Right atrium auricular region (tissue), 2 donors: ENCODE results near the gene GLRX5. TPM values are rescaled to one million over a fixed set of nuclear protein-coding genes. Genes with fewer than 3 reads are reported as not detected.
A peak's percentile ranks its signal among the peaks of the same experiment; 100 is the strongest.

Source experiments
- DNase-seq: peaks from one replicate; pipeline ENCODE4 v3.0.0-alpha.2; 2019; ENCODE audit warnings: low spot score
- H3K27ac ChIP-seq, 2 donors: fragments of 200-600 bp; sonication (generic); 1 replicate in 1 of 2; 2 replicates in 1 of 2; pipeline ENCODE4 v1.5.1; 2016 to 2019
- H3K27me3 ChIP-seq, 2 donors: fragments of 200-600 bp; sonication (generic); one replicate each; pipeline versions ENCODE4 v1.5.1 to v1.6.0; 2017 to 2019
- H3K36me3 ChIP-seq: fragments of 200-600 bp; sonication (generic); one replicate; pipeline ENCODE4 v1.5.1; 2016
- H3K4me1 ChIP-seq, 2 donors: fragments of 200-600 bp; sonication (generic); one replicate each; pipeline versions ENCODE4 v1.5.1 to v1.6.0; 2017 to 2019
- H3K4me3 ChIP-seq, 2 donors: fragments of 200-600 bp; sonication (generic); 1 replicate in 1 of 2; 2 replicates in 1 of 2; pipeline ENCODE4 v1.5.1; 2017 to 2019; ENCODE audit warnings: mild to moderate bottlenecking in 1 of 2, moderate library complexity in 1 of 2
- H3K9me3 ChIP-seq, 2 donors: fragments of 200-600 bp; sonication (generic); one replicate each; pipeline ENCODE4 v1.5.1; 2019
- total RNA-seq, 2 donors: library from RNA; depleted of rRNA; stranded (reverse); fragments of >200 nt; gene quantifications; one replicate each; pipeline ENCODE4 v1.1.0, GENCODE V29; 2016
- TF ChIP-seq, protein P1 (sequence below), 2 donors: fragments of 200-600 bp; sonication (generic); IDR thresholded peaks; one replicate each; pipeline ENCODE4 v1.5.1; 2019; ENCODE audit warnings: antibody characterized with exemption in 2 of 2

Gene GLRX5
- total RNA-seq, 2 donors from 2014 or later = 54.0 to 58.9 TPM

DNA sequence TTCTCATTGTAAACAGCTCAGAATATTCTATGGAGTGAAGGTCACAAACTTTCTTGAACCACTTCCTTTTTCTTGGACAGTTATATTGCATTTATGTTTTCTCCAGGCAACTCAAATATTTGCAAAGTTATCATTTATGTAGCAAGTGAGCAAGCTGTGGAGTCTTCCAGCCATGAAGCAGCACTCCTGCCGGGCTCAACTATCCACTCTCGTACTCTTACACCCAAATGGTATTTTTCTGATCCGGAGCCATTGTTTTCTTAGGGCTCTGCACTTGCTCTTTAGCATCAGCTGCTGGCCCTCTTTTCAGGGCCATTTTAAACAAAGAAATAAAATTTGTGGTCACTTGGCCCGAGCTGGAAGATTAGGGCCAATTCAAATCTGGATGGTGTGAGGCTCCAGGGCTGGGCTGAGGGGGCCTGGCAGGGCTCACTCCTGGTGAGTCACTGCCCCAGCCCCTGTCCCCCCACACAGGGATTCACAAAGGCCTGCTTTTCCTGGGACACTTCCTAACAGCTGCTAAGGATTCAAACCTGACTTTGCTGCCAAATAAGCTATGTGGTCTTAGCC lies 38.1 kb upstream of the GLRX5 start:
- Histone ChIP-seq H3K9me3 (no peaks in the 10 kb centered on the region), H3K27ac (peak overlapping the region; percentile 48 to 55), H3K27me3 (no peaks in the 10 kb centered on the region), H3K4me3 (no peak overlapping the region), H3K36me3 (no peaks in the 10 kb centered on the region), H3K4me1 (peaks cover 0 to 75% of the 10 kb centered on the region in 2 donors)
- DNase-seq = no peak
- TF ChIP-seq, protein P1, sequence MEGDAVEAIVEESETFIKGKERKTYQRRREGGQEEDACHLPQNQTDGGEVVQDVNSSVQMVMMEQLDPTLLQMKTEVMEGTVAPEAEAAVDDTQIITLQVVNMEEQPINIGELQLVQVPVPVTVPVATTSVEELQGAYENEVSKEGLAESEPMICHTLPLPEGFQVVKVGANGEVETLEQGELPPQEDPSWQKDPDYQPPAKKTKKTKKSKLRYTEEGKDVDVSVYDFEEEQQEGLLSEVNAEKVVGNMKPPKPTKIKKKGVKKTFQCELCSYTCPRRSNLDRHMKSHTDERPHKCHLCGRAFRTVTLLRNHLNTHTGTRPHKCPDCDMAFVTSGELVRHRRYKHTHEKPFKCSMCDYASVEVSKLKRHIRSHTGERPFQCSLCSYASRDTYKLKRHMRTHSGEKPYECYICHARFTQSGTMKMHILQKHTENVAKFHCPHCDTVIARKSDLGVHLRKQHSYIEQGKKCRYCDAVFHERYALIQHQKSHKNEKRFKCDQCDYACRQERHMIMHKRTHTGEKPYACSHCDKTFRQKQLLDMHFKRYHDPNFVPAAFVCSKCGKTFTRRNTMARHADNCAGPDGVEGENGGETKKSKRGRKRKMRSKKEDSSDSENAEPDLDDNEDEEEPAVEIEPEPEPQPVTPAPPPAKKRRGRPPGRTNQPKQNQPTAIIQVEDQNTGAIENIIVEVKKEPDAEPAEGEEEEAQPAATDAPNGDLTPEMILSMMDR (IDR thresholded peaks at IDR 0.05) = no peak

DNA sequence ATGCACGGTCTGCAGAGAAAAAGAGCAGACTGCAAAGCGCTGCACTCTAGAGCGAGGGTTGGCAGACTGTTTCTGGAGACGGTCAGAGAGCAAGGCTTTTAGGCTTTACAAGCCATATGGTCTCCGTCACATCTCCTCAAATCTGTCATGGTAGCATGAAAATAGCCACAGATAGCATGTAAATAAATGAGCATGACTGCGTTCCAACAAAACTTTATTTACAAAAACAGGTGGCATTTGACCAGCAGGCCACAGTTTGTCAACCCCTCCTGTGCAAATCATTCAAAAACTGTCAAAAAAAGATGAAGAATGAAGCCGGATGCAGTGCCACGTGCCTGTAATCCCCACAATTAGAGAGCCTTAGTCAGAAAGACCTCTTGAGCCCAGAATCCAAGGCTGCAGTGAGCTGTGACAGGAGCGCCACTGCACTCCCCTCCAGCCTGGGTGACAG lies 37.3 kb upstream of the GLRX5 start:
- Histone ChIP-seq H3K36me3 (no peaks in the 10 kb centered on the region), H3K27me3 (no peaks in the 10 kb centered on the region), H3K9me3 (no peaks in the 10 kb centered on the region), H3K4me3 (no peak overlapping the region), H3K4me1 (peaks cover 0 to 83% of the 10 kb centered on the region in 2 donors), H3K27ac (no peak overlapping the region)
- no peak for DNase-seq
- TF ChIP-seq, protein P1 (IDR thresholded peaks at IDR 0.05) = no peak

DNA sequence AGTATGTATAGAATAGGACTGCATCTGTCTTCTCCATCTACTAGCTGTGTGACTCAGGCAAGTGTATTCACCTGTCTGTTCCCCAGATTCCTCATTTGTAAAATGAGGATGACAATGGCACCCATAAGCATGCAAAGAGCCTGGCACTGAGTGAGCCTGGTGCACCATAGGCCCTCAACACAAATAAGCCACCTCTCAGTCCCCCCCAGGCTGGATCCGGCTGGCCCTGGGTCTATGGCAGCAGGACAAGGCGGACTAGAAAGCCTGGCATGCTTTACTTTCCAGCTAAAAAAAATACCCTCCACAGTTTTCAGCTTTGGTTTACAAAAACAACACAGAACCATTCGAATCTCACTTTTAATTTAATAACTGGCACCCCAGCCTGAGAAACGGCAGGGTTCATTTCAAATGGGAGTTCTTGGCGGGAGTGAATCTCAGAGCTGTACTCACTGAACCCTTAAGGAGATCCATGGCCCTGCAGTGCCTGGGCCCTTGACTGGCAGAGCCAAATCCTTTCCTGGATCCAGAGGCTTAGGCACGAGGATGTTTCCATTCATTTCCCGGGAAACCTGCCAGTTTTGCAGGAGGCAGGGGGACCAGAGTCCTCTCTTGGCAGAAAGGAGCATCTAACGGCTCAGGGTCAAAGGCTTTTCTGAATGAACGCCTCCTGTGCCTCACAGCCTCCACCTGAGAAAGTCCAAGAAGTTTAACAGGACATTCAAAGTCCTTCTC lies 36.1 kb upstream of the GLRX5 start:
- Histone ChIP-seq H3K9me3 (no peaks in the 10 kb centered on the region), H3K27ac (peak overlapping the region; percentile 51 to 65), H3K36me3 (no peaks in the 10 kb centered on the region), H3K4me3 (no peak overlapping the region), H3K27me3 (no peaks in the 10 kb centered on the region), H3K4me1 (peaks cover 0 to 86% of the 10 kb centered on the region in 2 donors)
- TF ChIP-seq, protein P1 (IDR thresholded peaks at IDR 0.05) = no peak
- DNase-seq = no peak

DNA sequence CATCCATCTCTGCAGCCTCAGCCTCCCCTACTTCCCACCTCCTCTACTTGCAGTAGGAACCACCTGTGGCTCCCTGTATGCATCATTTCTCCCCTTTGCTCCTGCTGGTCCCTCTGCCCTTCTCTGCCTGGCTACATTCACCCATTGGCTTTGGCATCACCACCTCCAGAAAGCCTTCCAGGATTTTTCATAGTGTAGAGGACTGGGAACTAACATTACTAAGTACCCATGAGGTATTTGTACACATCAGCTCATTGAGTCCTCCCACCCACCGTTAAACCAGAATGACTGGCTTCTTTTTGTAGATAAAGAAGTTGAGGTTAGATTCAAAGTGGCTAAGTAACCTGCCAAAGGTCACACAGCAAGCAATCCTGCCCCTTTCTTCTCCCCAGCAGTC lies 35.5 kb upstream of the GLRX5 start:
- Histone ChIP-seq H3K4me1 (peaks cover 0 to 91% of the 10 kb centered on the region in 2 donors), H3K27me3 (no peaks in the 10 kb centered on the region), H3K9me3 (no peaks in the 10 kb centered on the region), H3K4me3 (no peak overlapping the region), H3K36me3 (no peaks in the 10 kb centered on the region), H3K27ac (peak overlapping the region; percentile 51 to 65)
- TF ChIP-seq, protein P1 (IDR thresholded peaks at IDR 0.05) = no peak
- DNase-seq = no peak

DNA sequence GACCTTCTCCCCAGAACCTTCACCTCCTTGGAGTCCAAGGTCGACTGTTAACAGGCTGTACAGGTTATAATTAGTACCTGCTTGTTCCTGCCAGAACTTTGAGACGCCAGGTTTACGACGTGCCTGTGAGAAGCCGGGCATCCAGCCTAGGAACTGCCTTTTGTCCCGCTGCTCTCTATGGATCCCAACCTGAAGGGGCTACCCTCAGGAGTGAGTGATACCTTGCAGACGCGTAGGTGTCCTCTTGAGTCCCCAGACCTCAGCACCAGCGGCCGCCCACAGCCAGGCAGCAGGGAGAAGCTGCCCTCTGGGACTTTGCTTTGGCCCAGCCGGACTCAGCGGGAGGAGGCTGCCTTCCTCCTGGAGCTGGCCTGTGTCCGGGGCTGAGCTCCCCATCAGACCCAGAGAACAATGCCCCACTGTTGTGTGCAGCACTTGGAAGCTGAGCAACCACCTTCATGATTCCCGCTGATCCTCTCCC lies 34.6 kb upstream of the GLRX5 start:
- Histone ChIP-seq H3K9me3 (no peaks in the 10 kb centered on the region), H3K4me1 (peaks cover 0 to 91% of the 10 kb centered on the region in 2 donors), H3K27me3 (no peaks in the 10 kb centered on the region), H3K36me3 (no peaks in the 10 kb centered on the region), H3K4me3 (no peak overlapping the region), H3K27ac (peak overlapping the region; percentile 49 to 57)
- TF ChIP-seq, protein P1 (IDR thresholded peaks at IDR 0.05) = no peak
- DNase-seq = no peak
